Activated CD8-positive, alpha-beta memory T cell treated with anti-CD3 and anti-CD28 coated beads, Interleukin-2, amount 10 ng/mL, durations not matched to agents 7 days and 5 days (primary cell): ENCODE measurements around the gene ABCC12. TPM values are rescaled to one million over a fixed set of nuclear protein-coding genes. Genes with fewer than 3 reads are reported as not detected.

Source experiments
- total RNA-seq, 2 experiments: library from RNA; stranded (reverse); gene quantifications; one replicate each; pipeline ENCODE4 v1.2.3, GENCODE V29; 2021

The ABCC12 gene
- total RNA-seq, 2 experiments from 2014 or later = not detected

Other genes with a start within 250 kb of the ABCC12 start
- gene LONP2, start 88.3 kb upstream of the ABCC12 start, total RNA-seq = 10 to 100 TPM; 50.6 to 54.3 TPM
- gene ABCC11, start 91.5 kb upstream of the ABCC12 start, total RNA-seq = under 1 TPM in 1 of 2 experiments, not detected in 1; 0.19 TPM
- 10 to 100 TPM; 15.5 to 17.6 TPM for gene SIAH1, start 229.4 kb upstream of the ABCC12 start, total RNA-seq